ENCODE results near the gene SIGLEC7.
"Not testable (repeated sequence)": the region's sequence is repeated elsewhere in the genome, so short reads cannot be mapped to it uniquely, and the experiment has no call there.

SIGLEC7 gene

GRCh38 chr19:51140441-51140840, 1.7 kb upstream of the SIGLEC7 start:
- no peak for DNase-seq

DNA sequence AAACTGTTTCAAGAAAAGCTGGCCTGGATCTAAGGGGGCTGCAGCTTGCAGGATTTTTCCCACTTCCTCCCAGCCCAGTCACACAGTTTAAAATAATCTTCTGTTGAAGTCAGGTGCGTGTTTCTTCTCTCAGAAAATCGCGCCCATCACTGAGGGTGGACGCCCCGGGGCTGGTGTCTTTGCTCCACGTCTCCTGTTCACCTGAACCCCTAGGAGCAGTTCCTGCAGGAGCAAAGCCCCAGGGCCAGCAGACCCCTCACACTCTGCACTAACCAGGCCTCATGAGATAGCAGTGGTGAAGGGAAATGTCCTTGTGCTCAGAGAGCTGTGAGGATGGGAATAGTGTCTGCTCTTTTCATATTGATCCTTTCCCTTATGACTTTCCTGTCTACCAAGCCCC, 920 bp upstream of the SIGLEC7 start:
- DNase-seq = no peak

DNA sequence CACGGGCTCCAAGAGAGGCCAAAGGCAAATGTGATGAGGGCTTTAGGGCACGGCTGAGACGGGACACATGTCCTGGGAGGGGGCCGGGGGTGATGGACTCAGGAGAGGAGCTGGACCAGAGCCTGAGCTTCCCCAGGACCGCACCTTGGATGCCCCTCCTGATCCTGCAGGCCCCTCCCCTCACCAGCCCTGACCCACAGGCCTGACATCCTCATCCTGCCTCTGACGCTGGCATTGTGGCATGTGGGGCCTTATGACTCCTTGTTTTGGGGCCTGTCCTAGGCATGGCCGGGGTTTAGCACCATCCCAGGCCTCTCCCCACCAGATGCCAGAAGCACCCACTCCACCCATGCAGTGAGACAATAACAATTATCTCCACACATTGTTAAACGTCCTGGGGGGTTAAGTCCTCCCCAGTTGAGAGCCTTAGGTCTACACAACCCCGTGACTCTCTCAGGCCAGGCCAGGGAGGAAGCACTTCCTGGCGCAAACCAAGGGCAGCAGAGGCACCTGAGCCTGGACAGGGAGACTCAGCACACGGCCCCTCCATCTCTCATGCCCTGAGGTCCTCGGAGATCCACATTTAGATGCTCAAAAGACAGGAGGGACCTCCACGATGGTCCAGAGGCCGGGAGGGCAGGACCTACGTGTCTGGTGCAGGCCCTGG, 841 bp downstream of the SIGLEC7 start:
- not testable (repeated sequence) for DNase-seq

GRCh38 chr19:51143486-51143885, 1.4 kb downstream of the SIGLEC7 start:
- DNase-seq = no peak

DNA sequence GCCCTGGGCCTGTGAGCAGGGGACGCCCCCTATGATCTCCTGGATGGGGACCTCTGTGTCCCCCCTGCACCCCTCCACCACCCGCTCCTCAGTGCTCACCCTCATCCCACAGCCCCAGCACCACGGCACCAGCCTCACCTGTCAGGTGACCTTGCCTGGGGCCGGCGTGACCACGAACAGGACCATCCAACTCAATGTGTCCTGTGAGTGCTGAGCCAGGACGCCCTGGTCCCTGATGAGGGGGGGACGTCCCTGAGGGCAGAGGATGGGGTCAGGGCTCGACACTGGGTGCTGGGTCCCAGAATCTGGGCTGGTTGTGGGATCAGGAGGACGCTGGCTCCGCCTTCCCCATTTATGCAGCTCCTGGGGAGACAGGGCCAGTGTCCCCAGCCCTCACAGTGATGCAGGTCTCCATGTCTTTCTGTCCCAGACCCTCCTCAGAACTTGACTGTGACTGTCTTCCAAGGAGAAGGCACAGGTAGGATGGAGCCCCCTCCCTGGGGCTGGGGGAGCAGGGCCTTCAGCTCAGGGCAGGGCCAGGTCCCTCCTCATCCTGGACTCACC, 2.5 kb downstream of the SIGLEC7 start:
- no peak for DNase-seq

DNA sequence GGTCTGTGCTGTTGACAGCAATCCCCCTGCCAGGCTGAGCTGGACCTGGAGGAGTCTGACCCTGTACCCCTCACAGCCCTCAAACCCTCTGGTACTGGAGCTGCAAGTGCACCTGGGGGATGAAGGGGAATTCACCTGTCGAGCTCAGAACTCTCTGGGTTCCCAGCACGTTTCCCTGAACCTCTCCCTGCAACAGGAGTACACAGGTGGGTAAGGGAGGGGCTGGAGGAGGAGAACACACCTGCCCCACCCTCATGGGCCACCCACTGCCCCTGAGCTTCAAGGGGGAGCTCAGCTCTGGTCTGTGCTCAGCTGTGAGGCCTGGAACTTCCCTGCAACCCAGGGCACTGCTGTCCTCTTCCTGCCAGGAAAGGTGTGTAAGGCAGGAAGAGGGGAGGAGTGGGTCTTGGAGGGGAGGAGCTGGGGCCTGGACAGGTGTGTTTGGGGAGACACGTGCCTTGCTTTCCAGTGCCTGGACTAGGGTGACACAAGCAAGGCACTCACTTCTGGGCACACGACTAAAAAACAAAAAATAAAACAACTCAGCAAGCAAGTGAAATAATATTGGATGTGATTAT, 3.9 kb downstream of the SIGLEC7 start:
- no peak for DNase-seq

- DNase-seq = no peak
These were observed 4.7 kb downstream of the SIGLEC7 start for GRCh38 chr19:51146751-51147150.

DNA sequence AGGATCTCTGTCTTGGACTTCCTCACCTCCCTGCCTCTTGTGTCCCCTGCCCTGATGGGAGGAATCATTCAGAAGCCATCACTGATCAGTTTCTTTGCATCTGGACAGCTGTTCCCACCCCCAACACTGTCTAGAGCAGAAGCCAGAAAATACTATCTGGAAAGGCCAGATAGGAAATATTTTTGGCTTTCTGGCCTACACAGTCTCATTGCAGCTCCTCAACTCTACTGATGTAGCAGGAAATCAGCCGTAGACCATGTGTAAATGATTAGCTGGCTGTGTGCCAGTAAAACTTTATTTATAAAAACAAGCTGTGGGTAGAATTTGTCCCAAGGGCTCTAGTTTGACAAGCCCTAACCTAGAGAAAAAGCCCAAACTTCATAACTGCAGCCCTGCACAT, 5.6 kb downstream of the SIGLEC7 start:
- no peak for DNase-seq

DNA sequence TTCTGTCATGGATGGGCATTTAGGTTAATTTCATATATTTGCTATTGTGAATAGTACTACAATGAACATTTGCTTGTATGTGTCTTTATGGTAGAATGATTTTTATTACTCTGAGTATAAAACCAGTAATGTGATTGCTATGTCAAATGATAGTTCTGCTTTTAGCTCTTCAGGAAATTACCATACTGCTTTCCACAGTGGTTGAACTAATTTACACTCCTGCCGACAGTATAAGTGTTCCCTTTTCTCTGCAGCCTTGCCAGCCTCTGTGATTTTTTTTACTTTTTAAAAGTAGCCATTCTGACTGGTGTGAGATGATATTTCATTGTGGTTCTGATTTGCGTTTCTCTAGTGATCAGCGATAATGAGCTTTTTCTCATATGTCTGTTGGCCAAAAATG, 6.5 kb downstream of the SIGLEC7 start:
- DNase-seq = no peak

- DNase-seq = no peak
These were observed 8.5 kb downstream of the SIGLEC7 start for GRCh38 chr19:51150627-51151026.

- DNase-seq = no peak
These were observed 14.6 kb downstream of the SIGLEC7 start for GRCh38 chr19:51156710-51157109.

DNA sequence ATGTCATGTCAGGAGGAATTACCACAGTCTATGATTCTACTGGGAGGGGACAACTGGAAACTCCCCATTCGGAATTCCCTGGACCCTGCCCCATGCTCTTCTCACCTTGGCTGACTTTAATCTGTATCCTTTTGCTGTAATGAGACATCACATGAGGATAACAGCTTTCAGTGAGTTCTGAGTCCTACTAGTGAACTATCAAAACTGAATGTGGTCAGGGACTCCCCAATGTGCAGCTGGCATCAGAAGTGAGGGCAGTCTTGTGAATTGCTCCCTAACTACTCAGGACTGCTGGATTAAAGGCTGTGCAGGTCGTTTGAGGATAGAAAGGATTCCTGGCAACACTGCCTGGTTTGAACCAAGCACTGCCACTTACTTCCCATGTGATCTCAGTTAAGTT, 15.2 kb downstream of the SIGLEC7 start:
- DNase-seq = no peak

DNA sequence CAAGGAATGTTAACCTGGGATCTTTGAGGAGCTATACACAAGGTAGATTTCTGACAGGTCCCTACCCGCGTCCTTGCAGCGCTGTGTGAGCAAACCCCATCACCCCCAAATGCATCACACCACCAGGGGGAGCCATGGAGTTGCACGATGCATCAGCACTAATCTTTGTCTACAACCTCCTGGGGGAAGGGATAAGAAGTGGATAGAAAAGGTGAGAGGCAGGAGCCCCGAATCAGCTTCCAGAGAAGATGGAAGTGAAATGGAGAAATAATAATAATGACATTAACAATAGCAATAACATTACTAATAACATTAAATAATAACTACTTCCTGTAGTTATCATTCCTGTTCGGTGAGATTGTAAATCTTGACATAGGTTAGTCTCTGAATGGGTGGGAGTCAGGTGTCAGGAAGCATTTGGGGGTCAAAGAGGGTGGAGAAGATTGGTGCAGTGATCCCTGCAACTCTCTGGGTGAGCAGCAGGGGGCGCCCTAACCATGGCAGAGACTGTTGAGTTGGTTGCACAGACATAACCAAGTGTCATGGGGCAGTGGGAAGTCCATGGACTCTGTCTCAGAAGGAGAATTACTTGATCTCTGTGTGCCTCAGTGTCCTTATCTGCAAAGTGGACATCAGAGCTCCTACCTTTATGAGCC, 16.5 kb downstream of the SIGLEC7 start:
- DNase-seq = peak; percentile 81

- DNase-seq = no peak
These were observed 17.6 kb downstream of the SIGLEC7 start for GRCh38 chr19:51159656-51160055.

DNA sequence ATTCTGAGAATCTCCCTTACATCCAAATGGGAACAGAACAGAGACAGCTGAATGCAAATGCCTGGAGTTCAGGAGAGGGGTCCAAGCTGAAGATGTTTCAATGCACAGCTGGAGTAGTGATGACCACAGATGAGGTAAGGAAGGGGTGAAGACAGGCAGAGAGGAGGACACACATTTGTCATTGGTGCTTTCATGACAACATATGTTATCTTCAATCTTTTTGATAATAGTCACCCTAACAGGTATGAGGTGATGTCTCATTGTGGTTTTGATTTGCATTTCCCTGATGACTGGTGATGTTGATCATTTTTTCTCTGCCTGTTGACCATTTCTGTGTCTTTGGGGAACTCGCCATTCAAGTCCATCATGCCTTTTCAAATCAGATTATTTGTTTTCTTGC, 19.2 kb downstream of the SIGLEC7 start:
- no peak for DNase-seq

- no peak for DNase-seq
These were observed 19.9 kb downstream of the SIGLEC7 start for GRCh38 chr19:51161867-51162496.

DNA sequence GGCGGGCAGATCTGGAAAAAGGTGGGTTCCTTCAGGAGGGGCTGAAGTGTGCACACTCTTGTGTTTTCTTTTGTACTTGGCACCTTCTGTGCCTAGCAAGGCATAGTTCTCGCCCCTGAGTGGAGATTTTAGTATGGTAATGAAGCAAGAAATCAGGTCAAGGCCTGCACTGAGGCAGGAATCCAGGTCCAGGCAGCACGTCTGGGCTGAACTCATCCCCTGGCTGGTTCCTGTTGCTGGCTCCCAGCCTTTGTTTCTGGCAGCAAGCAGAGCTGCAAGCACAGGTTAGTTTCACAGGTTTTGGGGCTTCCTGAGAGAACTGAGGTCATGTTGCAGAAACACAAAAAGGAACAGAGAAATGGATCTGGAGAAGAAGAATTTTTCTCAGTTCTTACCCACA, 21.2 kb downstream of the SIGLEC7 start:
- DNase-seq = no peak

GRCh38 chr19:51164215-51164614, 22.1 kb downstream of the SIGLEC7 start:
- DNase-seq = no peak

DNA sequence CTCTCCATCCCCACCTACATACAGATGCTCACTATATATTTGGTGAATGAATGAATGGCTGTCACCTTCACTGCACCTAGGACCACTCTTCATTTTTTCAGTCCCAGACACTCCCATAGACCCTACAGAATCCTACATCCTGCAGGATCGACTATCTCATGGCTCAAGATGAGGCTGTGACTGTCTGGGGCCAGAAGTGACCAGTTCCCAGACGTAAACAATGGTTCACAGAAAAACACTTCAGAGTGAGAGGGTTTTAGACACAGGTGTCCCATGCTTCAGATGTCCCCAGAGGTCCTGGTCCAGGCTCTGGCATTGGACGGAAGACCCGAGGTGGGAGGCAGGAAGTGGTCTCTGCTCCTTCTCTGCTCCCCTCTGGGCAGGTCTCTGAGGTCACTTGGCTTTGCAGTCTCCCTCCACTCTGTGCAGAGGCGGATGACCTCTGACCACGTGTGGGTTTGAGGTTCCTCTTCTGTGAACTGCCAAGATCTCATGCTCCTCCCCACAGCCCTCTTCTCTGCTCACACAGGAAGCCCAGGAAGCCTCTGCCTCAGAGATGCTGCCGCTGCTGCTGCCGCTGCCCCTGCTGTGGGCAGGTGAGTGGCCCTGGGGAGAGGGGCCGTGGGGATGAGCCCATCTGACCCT, 24.9 kb downstream of the SIGLEC7 start:
- peak; percentile 63 for DNase-seq

GRCh38 chr19:51168564-51169282, 26.6 kb downstream of the SIGLEC7 start:
- DNase-seq = no peak

DNA sequence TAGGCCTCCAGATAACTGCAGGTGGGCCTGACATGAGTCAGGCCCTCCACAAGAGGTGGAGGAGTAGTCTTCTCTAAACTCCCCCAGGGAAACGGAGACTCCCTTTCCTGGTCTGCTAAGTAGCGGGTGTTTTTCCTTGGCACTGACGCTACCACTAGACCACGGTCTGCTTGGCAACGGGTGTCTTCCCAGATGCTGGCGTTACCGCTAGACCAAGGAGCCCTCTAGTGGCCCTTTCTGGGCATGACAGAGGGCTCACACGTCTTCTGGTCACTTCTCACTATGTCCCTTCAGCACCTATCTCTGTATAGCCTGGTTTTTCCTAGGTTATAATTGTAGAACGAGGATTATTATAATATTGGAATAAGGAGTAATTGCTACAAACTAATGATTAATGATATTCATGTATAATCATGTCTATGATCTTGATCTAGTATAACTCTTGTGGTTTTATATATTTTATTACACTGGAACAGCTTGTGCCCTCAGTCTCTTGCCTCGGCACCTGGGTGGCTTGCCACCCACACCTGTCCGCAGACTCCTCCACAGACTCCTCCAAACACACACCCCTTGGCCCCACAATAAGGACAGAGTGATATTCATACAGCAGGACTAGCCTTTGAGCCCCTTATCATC, 27.3 kb downstream of the SIGLEC7 start:
- peak; percentile 77 for DNase-seq

DNA sequence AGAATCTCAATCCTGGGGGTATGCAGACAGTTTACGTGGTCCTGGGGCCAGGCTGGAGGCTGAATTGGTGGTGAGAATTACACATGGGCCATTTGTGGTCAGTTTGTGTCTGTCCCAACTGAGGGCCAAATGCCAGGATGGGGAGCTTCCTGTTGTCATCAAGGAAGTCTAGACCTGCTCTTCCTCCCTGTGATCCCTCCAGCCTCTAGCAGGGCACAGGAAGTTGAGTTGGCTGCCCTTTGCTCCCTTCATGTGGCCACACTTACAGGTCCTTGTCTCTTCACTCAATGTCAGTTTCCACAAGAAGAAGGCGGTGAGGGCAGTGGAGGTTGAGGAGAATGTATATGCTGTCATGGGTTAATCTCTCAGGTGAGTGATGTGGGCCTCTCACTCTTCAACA, 30.1 kb downstream of the SIGLEC7 start:
- DNase-seq = no peak
